SJSA1 (cell line): Measurements from ENCODE around the gene SLC17A1. TPM values are rescaled to one million over a fixed set of nuclear protein-coding genes. Genes with fewer than 3 reads are reported as not detected.

Experiments
- DNase-seq, 2 experiments: peaks; one replicate each; pipeline ENCODE4 v3.0.0-alpha.2; 2015 to 2020; ENCODE audit warnings: low spot score in 2 of 2, low read depth in 1 of 2
- H3K27ac ChIP-seq: fragments of 250-450 bp; sonication (Bioruptor Pico); 2 replicates; pipeline ENCODE4 v1.5.1; 2020; ENCODE audit warnings: mild to moderate bottlenecking, moderate library complexity
- H3K27me3 ChIP-seq: fragments of 250-450 bp; sonication (Bioruptor Pico); replicated peaks from 2 replicates; pipeline ENCODE4 v1.5.1; 2020; ENCODE audit warnings: mild to moderate bottlenecking, moderate library complexity
- H3K36me3 ChIP-seq: fragments of 250-450 bp; sonication (Bioruptor Pico); 2 replicates; pipeline ENCODE4 v1.5.1; 2020; ENCODE audit warnings: mild to moderate bottlenecking
- H3K4me1 ChIP-seq: fragments of 250-450 bp; sonication (Bioruptor Pico); replicated peaks from 2 replicates; pipeline ENCODE4 v1.6.1; 2021; ENCODE audit warnings: mild to moderate bottlenecking
- H3K4me3 ChIP-seq: fragments of 250-450 bp; sonication (Bioruptor Pico); 2 replicates; pipeline ENCODE4 v1.5.1; 2020; ENCODE audit warnings: mild to moderate bottlenecking
- H3K9me3 ChIP-seq: fragments of 250-450 bp; sonication (Bioruptor Pico); replicated peaks from 2 replicates; pipeline ENCODE4 v1.5.1; 2020; ENCODE audit warnings: mild to moderate bottlenecking
- total RNA-seq: library from RNA; depleted of rRNA; stranded (reverse); fragments of >200 nt; shearing (Covaris generic); gene quantifications from 2 replicates; pipeline ENCODE4 v1.2.3, GENCODE V29; 2014; rRNA removed

SLC17A1 gene
- total RNA-seq, 1 experiment from 2014 or later = not detected

GRCh38 chr6:25743868-25744267 is 88.0 kb downstream of the SLC17A1 start:
- Histone ChIP-seq H3K27ac (no peak overlapping the region), H3K36me3 (no peaks in the 10 kb centered on the region), H3K9me3 (no peaks in the 10 kb centered on the region), H3K27me3 (no peaks in the 10 kb centered on the region), H3K4me1 (no peaks in the 10 kb centered on the region), H3K4me3 (no peak overlapping the region)
- DNase-seq = no peak

- no peaks in the 10 kb centered on the region for H3K9me3 ChIP-seq
- peaks cover 5% of the 10 kb centered on the region; the same call in 1 of the 2 replicates for H3K27me3 ChIP-seq
- DNase-seq = no peak
- no peak overlapping the region for H3K4me3 ChIP-seq
- H3K4me1 ChIP-seq = no peaks in the 10 kb centered on the region
- no peaks in the 10 kb centered on the region for H3K36me3 ChIP-seq
- no peak overlapping the region for H3K27ac ChIP-seq
Measured at GRCh38 chr6:25735261-25735660, 96.6 kb downstream of the SLC17A1 start.

Other genes starting within 250 kb of the SLC17A1 start
- gene SCGN, start 179.8 kb downstream of the SLC17A1 start, total RNA-seq = not detected in 2 replicates
- not detected in 2 replicates for gene SLC17A4, start 77.3 kb downstream of the SLC17A1 start, total RNA-seq
- not detected in 2 replicates for gene SLC17A3, start 42.2 kb upstream of the SLC17A1 start, total RNA-seq
- gene SLC17A2, start 98.6 kb upstream of the SLC17A1 start, total RNA-seq = not detected in 2 replicates
- 7.0 and 7.2 TPM in 2 replicates for gene TRIM38, start 130.8 kb upstream of the SLC17A1 start, total RNA-seq